Activated T-cell treated with anti-CD3 and anti-CD28 coated beads, Interleukin-2, amount 50 U/mL, for 4 hours (primary cell): ENCODE data around the gene FCHO2. TPM values are rescaled to one million over a fixed set of nuclear protein-coding genes. Genes with fewer than 3 reads are reported as not detected.
"Not testable (repeated sequence)": the region's sequence is repeated elsewhere in the genome, so short reads cannot be mapped to it uniquely, and the experiment has no call there.

Experiments
- ATAC-seq, 2 donors: fragments of 200-7000 bp; cut with Tn5 transposase; one replicate each; pipeline ENCODE4 v1.10.0; 2021
- DNase-seq: peaks from one replicate; pipeline ENCODE4 v3.0.0-alpha.2; 2020
- H3K27me3 Mint-ChIP-seq: one replicate; pipeline ENCODE4 v1.8.0; 2021; ENCODE audit warnings: low read depth, mixed read lengths
- H3K36me3 Mint-ChIP-seq: one replicate; pipeline ENCODE4 v1.8.0; 2022; ENCODE audit warnings: mixed read lengths; ENCODE audit not compliant: insufficient read depth
- H3K4me1 Mint-ChIP-seq: one replicate; pipeline ENCODE4 v1.8.0; 2021; ENCODE audit warnings: low read depth, mixed read lengths
- H3K4me3 Mint-ChIP-seq: one replicate; pipeline ENCODE4 v1.8.0; 2021; ENCODE audit warnings: mild to moderate bottlenecking, moderate library complexity, mixed read lengths
- H3K9me3 Mint-ChIP-seq: one replicate; pipeline ENCODE4 v1.8.0; 2021; ENCODE audit warnings: mixed read lengths
- total RNA-seq, 3 donors: library from RNA; stranded (reverse); gene quantifications; one replicate each; pipeline ENCODE4 v1.2.1, GENCODE V29; 2021

Gene FCHO2
- total RNA-seq, 3 donors from 2014 or later, result 0.47 to 0.52 (median 0.51) TPM

GRCh38 chr5:72940082-72940481 is 15.8 kb upstream of the FCHO2 start:
- no peaks in the 10 kb centered on the region for H3K36me3 Mint-ChIP-seq
- no peaks in the 10 kb centered on the region for H3K9me3 Mint-ChIP-seq
- H3K27me3 Mint-ChIP-seq, result peaks cover 32% of the 10 kb centered on the region
- no peak overlapping the region for H3K4me3 Mint-ChIP-seq
- H3K4me1 Mint-ChIP-seq, result no peaks in the 10 kb centered on the region
- DNase-seq, result no peak
- no peak for ATAC-seq

GRCh38 chr5:72943307-72943706 is 12.5 kb upstream of the FCHO2 start:
- Mint-ChIP-seq H3K36me3 (no peaks in the 10 kb centered on the region), H3K4me3 (no peak overlapping the region), H3K27me3 (peaks cover 19% of the 10 kb centered on the region), H3K9me3 (no peaks in the 10 kb centered on the region), H3K4me1 (no peaks in the 10 kb centered on the region)
- ATAC-seq, result no peak
- DNase-seq, result no peak

- H3K4me1 Mint-ChIP-seq, result no peaks in the 10 kb centered on the region
Measured at GRCh38 chr5:72947498-72947897, 8.3 kb upstream of the FCHO2 start.

GRCh38 chr5:72949481-72949880 is 6.4 kb upstream of the FCHO2 start:
- DNase-seq, result no peak
- no peaks in the 10 kb centered on the region for H3K4me1 Mint-ChIP-seq
- H3K9me3 Mint-ChIP-seq, result no peaks in the 10 kb centered on the region
- ATAC-seq, result no peak
- H3K36me3 Mint-ChIP-seq, result no peaks in the 10 kb centered on the region
- H3K4me3 Mint-ChIP-seq, result no peak overlapping the region
- peaks cover 25% of the 10 kb centered on the region for H3K27me3 Mint-ChIP-seq

More at GRCh38 chr5:72947498-72947897, 8.3 kb upstream of the FCHO2 start:
- Mint-ChIP-seq H3K9me3 (no peaks in the 10 kb centered on the region), H3K36me3 (no peaks in the 10 kb centered on the region), H3K27me3 (peaks cover 22% of the 10 kb centered on the region), H3K4me3 (no peak overlapping the region)
- no peak for DNase-seq
- no peak for ATAC-seq

GRCh38 chr5:72951671-72952468 is 4.0 kb upstream of the FCHO2 start:
- DNase-seq, result no peak
- no peak overlapping the region for H3K4me3 Mint-ChIP-seq
- H3K9me3 Mint-ChIP-seq, result no peaks in the 10 kb centered on the region
- no peaks in the 10 kb centered on the region for H3K36me3 Mint-ChIP-seq
- no peak for ATAC-seq
- H3K4me1 Mint-ChIP-seq, result peaks cover 13% of the 10 kb centered on the region
- peaks cover 38% of the 10 kb centered on the region for H3K27me3 Mint-ChIP-seq

GRCh38 chr5:72954389-72954788 is 1.5 kb upstream of the FCHO2 start:
- peaks cover 49% of the 10 kb centered on the region for H3K27me3 Mint-ChIP-seq
- H3K36me3 Mint-ChIP-seq, result no peaks in the 10 kb centered on the region
- peak overlapping the region; percentile 85 for H3K4me3 Mint-ChIP-seq
- DNase-seq, result no peak
- H3K9me3 Mint-ChIP-seq, result no peaks in the 10 kb centered on the region
- no peak for ATAC-seq
- peaks cover 13% of the 10 kb centered on the region for H3K4me1 Mint-ChIP-seq

- Mint-ChIP-seq H3K36me3 (no peaks in the 10 kb centered on the region), H3K27me3 (peaks cover 52% of the 10 kb centered on the region), H3K9me3 (no peaks in the 10 kb centered on the region), H3K4me3 (peak overlapping the region; percentile 85), H3K4me1 (peaks cover 13% of the 10 kb centered on the region)
- DNase-seq, result no peak
- ATAC-seq, result peak; percentile 46 to 47
Measured at GRCh38 chr5:72955143-72955767, 586 bp upstream of the FCHO2 start.

- peak overlapping the region; percentile 89 for H3K4me3 Mint-ChIP-seq
- ATAC-seq, result peak; percentile 56 to 63
- H3K27me3 Mint-ChIP-seq, result peaks cover 46% of the 10 kb centered on the region
Measured at GRCh38 chr5:72956324-72957140, 691 bp downstream of the FCHO2 start.

GRCh38 chr5:72957337-72957736 is 1.5 kb downstream of the FCHO2 start:
- peaks cover 44% of the 10 kb centered on the region for H3K27me3 Mint-ChIP-seq
- H3K36me3 Mint-ChIP-seq, result no peaks in the 10 kb centered on the region
- H3K4me3 Mint-ChIP-seq, result no peak overlapping the region
- H3K4me1 Mint-ChIP-seq, result peaks cover 13% of the 10 kb centered on the region
- no peak for DNase-seq
- ATAC-seq, result no peak
- H3K9me3 Mint-ChIP-seq, result no peaks in the 10 kb centered on the region

More at GRCh38 chr5:72956324-72957140, 691 bp downstream of the FCHO2 start:
- peak; percentile 7 for DNase-seq
- Mint-ChIP-seq H3K9me3 (no peaks in the 10 kb centered on the region), H3K36me3 (no peaks in the 10 kb centered on the region), H3K4me1 (peaks cover 13% of the 10 kb centered on the region)

GRCh38 chr5:72959257-72959656 is 3.4 kb downstream of the FCHO2 start:
- peaks cover 13% of the 10 kb centered on the region for H3K4me1 Mint-ChIP-seq
- peaks cover 3% of the 10 kb centered on the region for H3K9me3 Mint-ChIP-seq
- peaks cover 43% of the 10 kb centered on the region for H3K27me3 Mint-ChIP-seq
- H3K4me3 Mint-ChIP-seq, result no peak overlapping the region
- ATAC-seq, result no peak
- H3K36me3 Mint-ChIP-seq, result peaks cover 2% of the 10 kb centered on the region
- DNase-seq, result no peak

- H3K4me3 Mint-ChIP-seq, ATAC-seq, H3K36me3 Mint-ChIP-seq, H3K9me3 Mint-ChIP-seq, DNase-seq, H3K4me1 Mint-ChIP-seq, H3K27me3 Mint-ChIP-seq: not testable (repeated sequence)
Measured at GRCh38 chr5:72974481-72974880, 18.6 kb downstream of the FCHO2 start.

GRCh38 chr5:72976810-72977209 is 21.0 kb downstream of the FCHO2 start:
- not testable (repeated sequence) for H3K36me3 Mint-ChIP-seq, H3K4me3 Mint-ChIP-seq, H3K27me3 Mint-ChIP-seq, H3K9me3 Mint-ChIP-seq, ATAC-seq, H3K4me1 Mint-ChIP-seq, DNase-seq

GRCh38 chr5:72985719-72986118 is 29.9 kb downstream of the FCHO2 start:
- ATAC-seq (no peak), DNase-seq (no peak)
- Mint-ChIP-seq H3K36me3 (no peaks in the 10 kb centered on the region), H3K4me3 (no peak overlapping the region), H3K27me3 (peaks cover 8% of the 10 kb centered on the region), H3K9me3 (no peaks in the 10 kb centered on the region), H3K4me1 (no peaks in the 10 kb centered on the region)

GRCh38 chr5:72988769-72989168 is 32.9 kb downstream of the FCHO2 start:
- Mint-ChIP-seq H3K27me3 (peaks cover 6% of the 10 kb centered on the region), H3K4me3 (no peak overlapping the region), H3K9me3 (no peaks in the 10 kb centered on the region), H3K36me3 (peaks cover 1% of the 10 kb centered on the region), H3K4me1 (no peaks in the 10 kb centered on the region)
- no peak for ATAC-seq
- no peak for DNase-seq
